ENCODE measurements around the gene SMO. TPM values are rescaled to one million over a fixed set of nuclear protein-coding genes. Genes with fewer than 3 reads are reported as not detected.

Gene SMO
- total and polyA plus RNA-seq, 7 donors, result 0.60 to 18.6 (median 6.8) TPM

DNA sequence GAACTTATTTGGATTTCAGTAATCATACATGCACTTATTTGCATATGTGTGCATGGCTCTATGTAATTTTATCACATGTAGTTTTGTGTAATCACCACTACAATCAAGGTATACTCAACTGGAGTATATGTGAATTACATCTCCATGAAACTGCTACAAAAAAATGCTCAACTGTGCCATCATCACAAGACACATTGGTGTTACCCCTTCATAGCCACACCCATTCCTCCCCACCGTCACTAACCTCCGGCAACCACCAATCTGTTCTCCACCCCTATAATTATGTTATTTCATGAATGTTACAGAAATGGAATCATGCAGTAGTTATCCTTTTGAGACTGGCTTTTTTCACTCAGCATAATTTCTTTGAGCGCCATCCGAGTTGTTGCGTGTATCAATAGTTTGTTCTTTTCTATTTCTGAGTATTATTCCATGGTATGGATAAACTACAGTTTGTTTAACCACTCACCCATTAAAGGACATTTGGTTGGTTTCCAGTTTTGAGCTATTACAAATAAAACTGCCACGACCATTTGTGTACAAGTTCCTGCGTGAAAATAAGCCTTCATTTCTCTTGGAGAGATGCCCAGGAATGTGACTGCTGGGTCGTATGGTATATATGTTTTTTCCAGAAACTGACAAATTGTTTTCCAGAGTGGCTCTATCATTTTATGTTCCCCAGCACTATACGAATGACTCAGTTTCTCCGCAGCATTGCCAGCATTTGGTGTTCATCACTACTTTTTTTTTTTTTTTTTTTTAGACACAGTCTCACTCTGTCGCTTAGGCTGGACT lies 11.3 kb upstream of the SMO start:
- DNase-seq, result no peak
- H3K27me3 ChIP-seq, result no peaks in the 10 kb centered on the region
- no peak overlapping the region for H3K4me3 ChIP-seq
- 57% methylated on average over 11 of the region's 11 CpGs for WGBS, 2 donors
- H3K36me3 ChIP-seq, result no peaks in the 10 kb centered on the region
- no peaks in the 10 kb centered on the region for H3K4me1 ChIP-seq
- no peaks in the 10 kb centered on the region for H3K9me3 ChIP-seq
- intact Hi-C loops (cut with DNase I), result no loop called here
- no peak overlapping the region for H3K27ac ChIP-seq
- no peak for TF ChIP-seq POLR2A (IDR thresholded peaks at IDR 0.05)
- no peak for TF ChIP-seq POLR2AphosphoS5 (IDR thresholded peaks at IDR 0.05)
- TF ChIP-seq, protein P1, sequence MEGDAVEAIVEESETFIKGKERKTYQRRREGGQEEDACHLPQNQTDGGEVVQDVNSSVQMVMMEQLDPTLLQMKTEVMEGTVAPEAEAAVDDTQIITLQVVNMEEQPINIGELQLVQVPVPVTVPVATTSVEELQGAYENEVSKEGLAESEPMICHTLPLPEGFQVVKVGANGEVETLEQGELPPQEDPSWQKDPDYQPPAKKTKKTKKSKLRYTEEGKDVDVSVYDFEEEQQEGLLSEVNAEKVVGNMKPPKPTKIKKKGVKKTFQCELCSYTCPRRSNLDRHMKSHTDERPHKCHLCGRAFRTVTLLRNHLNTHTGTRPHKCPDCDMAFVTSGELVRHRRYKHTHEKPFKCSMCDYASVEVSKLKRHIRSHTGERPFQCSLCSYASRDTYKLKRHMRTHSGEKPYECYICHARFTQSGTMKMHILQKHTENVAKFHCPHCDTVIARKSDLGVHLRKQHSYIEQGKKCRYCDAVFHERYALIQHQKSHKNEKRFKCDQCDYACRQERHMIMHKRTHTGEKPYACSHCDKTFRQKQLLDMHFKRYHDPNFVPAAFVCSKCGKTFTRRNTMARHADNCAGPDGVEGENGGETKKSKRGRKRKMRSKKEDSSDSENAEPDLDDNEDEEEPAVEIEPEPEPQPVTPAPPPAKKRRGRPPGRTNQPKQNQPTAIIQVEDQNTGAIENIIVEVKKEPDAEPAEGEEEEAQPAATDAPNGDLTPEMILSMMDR (IDR thresholded peaks at IDR 0.05), result no peak
- no peak for TF ChIP-seq EP300 (IDR thresholded peaks at IDR 0.05)

DNA sequence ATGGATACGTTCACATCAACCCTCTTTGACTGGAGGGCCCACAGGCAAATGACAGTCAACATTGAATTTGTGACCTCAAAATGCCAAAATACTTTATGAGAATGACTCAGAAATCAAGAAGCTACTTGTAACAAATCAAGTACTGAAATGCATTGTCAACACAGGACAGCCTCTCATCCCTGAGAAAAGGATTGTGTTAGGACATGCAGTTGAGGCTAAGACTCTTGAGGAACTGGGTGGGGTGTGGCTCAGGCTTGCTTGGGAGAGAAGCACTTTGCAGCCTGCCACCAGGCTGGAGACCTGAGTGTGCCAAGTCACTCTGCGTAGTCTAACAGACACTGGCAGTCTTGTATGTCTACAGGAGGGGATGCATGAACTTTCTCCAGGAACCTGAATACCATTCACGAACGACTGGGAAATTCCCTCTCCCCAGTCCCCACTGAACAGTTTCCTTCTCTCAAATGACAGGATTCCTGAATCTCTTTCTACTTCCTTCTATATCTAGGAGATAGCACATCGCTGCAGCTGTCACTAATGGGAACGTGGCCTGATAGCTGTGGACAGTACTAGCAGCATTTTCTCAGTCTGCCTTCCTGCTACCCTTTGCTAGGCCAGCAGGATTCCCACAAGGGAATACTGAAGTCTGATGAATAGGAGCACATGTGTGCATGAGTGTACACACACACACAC lies 3.3 kb upstream of the SMO start:
- Histone ChIP-seq H3K27me3 (no peaks in the 10 kb centered on the region), H3K9me3 (no peaks in the 10 kb centered on the region), H3K36me3 (no peaks in the 10 kb centered on the region), H3K4me3 (no peak overlapping the region), H3K27ac (no peak overlapping the region), H3K4me1 (peaks cover 0 to 22% (median 13%) of the 10 kb centered on the region in 4 donors)
- WGBS, 2 donors, result 61 to 67% methylated on average over 6 of the region's 6 CpGs
- no peak for DNase-seq
- TF ChIP-seq, protein P1 (IDR thresholded peaks at IDR 0.05), result no peak
- TF ChIP-seq EP300 (IDR thresholded peaks at IDR 0.05) (no peak), POLR2AphosphoS5 (IDR thresholded peaks at IDR 0.05) (no peak), POLR2A (IDR thresholded peaks at IDR 0.05) (no peak)
- intact Hi-C loops (cut with DNase I), result no loop called here

DNA sequence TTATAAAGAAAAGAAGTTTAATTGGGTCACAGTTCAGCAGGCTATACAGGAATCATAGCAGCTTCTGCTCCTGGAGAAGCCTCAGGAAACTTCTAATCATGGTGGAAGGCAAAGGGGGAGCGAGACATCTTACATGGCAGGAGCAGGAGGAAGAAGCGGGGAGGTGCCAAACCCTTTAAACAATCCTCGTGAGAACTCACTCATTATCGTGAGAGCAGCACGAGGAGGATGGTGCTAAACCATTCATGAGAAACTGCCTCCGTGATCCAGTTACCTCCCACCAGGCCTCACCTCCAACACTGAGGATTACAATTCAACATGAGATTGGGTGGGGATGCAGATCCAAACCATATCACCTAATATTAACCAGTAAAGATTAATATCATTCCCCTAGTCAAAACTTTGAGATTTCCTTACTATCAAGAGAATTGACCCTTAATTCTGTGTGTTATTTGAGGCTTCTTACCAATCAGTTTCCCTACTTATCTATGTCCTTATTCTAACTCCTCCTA lies 1.6 kb upstream of the SMO start:
- peak; percentile 5 for DNase-seq
- 89 to 93% methylated on average over 6 of the region's 6 CpGs for WGBS, 2 donors
- Histone ChIP-seq H3K9me3 (no peaks in the 10 kb centered on the region), H3K4me3 (no peak overlapping the region), H3K4me1 (peaks cover 0 to 27% (median 18%) of the 10 kb centered on the region in 4 donors), H3K27me3 (no peaks in the 10 kb centered on the region), H3K36me3 (no peaks in the 10 kb centered on the region), H3K27ac (no peak overlapping the region)
- TF ChIP-seq POLR2A (IDR thresholded peaks at IDR 0.05) (no peak), EP300 (IDR thresholded peaks at IDR 0.05) (no peak)
- intact Hi-C loops (cut with DNase I), result no loop called here

DNA sequence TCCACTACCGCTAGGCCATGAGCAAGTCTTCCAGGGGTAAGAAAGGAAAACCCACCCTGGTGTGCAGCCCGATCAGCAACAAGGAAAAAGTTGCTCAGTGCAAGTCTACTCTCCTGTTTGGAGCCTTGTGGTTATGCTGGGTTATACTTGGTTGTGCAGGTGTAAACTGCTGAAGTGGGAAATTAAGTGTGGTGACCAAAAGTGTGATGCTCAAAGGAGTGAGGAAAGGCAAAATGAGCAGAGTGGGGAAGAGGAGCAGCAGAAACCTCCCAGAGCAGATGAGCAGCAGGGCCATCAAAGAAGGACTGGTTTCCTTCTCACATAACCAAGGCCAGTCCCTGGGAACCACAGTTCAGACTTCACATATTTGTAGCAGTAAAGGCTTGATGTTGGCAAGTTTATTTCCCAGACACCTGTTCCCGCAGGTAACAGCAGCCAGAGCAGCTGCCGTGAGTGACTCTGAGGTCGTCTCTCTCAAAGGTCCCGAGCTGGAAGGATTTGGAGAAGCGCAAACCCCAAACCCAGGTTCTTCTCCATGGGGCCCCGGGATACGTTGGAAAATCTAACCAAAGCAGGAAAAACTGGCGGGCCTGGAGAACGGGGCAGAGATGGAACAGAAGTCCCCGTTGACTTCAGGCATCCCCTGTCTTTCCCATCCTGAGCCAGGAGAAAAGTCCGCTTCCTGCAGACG lies 607 bp upstream of the SMO start:
- H3K27ac ChIP-seq, result peak overlapping the region; percentile 56 to 70 (median 59)
- DNase-seq, result peak; percentile 70
- TF ChIP-seq EP300 (IDR thresholded peaks at IDR 0.05) (no peak), POLR2A (IDR thresholded peaks at IDR 0.05) (no peak), POLR2AphosphoS5 (IDR thresholded peaks at IDR 0.05) (no peak)
- TF ChIP-seq, protein P1 (IDR thresholded peaks at IDR 0.05), result no peak
- H3K27me3 ChIP-seq, result no peaks in the 10 kb centered on the region
- peaks cover 0 to 27% (median 18%) of the 10 kb centered on the region in 4 donors for H3K4me1 ChIP-seq
- H3K9me3 ChIP-seq, result no peaks in the 10 kb centered on the region
- intact Hi-C loops (cut with DNase I), result loop anchor here (2.0 kb wide), 1 partner anchor 19 kb away; no protein-coding TSS in a partner anchor
- H3K4me3 ChIP-seq, result peak overlapping the region; percentile 42 to 93 (median 72)
- WGBS, 2 donors, result 26 to 33% methylated on average over 14 of the region's 14 CpGs
- no peaks in the 10 kb centered on the region for H3K36me3 ChIP-seq
